Activated naive CD4-positive, alpha-beta T cell (primary cell): ENCODE results near the gene MAG.
"Not testable (repeated sequence)": the region's sequence is repeated elsewhere in the genome, so short reads cannot be mapped to it uniquely, and the experiment has no call there.

Experiments used
- DNase-seq, 4 experiments: peaks; one replicate each; lab custom pipeline; 2025; lab: John Stamatoyannopoulos, UW

Gene MAG

GRCh38 chr19:35346193-35347052 is 54.5 kb downstream of the MAG start:
- peak in 2 of 4 experiments; percentile 30 to 52 for DNase-seq

- no peak for DNase-seq
Observed at GRCh38 chr19:35347171-35347929, 55.4 kb downstream of the MAG start, which contains the start of gene FFAR1. TSS of gene FFAR1 (plus strand) at chr19:35347902. CDS start at chr19:35351552, 3,650 bp downstream.

- DNase-seq: no peak
Observed at GRCh38 chr19:35347930-35348298, 56.0 kb downstream of the MAG start.

GRCh38 chr19:35348911-35349611 is 57.1 kb downstream of the MAG start:
- DNase-seq: no peak

GRCh38 chr19:35349614-35350521 is 57.9 kb downstream of the MAG start:
- no peak for DNase-seq

- no peak for DNase-seq
Observed at GRCh38 chr19:35350591-35350990, 58.6 kb downstream of the MAG start.

- DNase-seq: no peak
Observed at GRCh38 chr19:35351411-35352176, 59.6 kb downstream of the MAG start.

- no peak for DNase-seq
Observed at GRCh38 chr19:35352177-35352447, 60.2 kb downstream of the MAG start.

GRCh38 chr19:35352448-35353304 is 60.7 kb downstream of the MAG start:
- peak in 2 of 4 experiments; percentile 26 to 42 for DNase-seq

GRCh38 chr19:35353635-35354034 is 61.7 kb downstream of the MAG start:
- no peak for DNase-seq

- DNase-seq: no peak
Observed at GRCh38 chr19:35354898-35355297, 62.9 kb downstream of the MAG start.

- no peak for DNase-seq
Observed at GRCh38 chr19:35355791-35356460, 64.0 kb downstream of the MAG start.

GRCh38 chr19:35357867-35358573 is 66.1 kb downstream of the MAG start, which contains the start of gene FFAR3:
TSS of gene FFAR3 (plus strand) at chr19:35358460. CDS start at chr19:35358891, 431 bp downstream.
- no peak for DNase-seq

GRCh38 chr19:35358834-35359233 is 66.9 kb downstream of the MAG start:
- DNase-seq: not testable (repeated sequence)

GRCh38 chr19:35359395-35359794 is 67.4 kb downstream of the MAG start:
- DNase-seq: not testable (repeated sequence)

- DNase-seq: not testable (repeated sequence)
Observed at GRCh38 chr19:35360081-35360480, 68.1 kb downstream of the MAG start.

GRCh38 chr19:35360880-35361420 is 69.0 kb downstream of the MAG start:
- DNase-seq: no peak
